Progenitor cell of endocrine pancreas (in vitro differentiated cells): Measurements from ENCODE around the gene NUDT6. TPM values are rescaled to one million over a fixed set of nuclear protein-coding genes. Genes with fewer than 3 reads are reported as not detected.

Experiments
- DNase-seq: peaks from one replicate; pipeline ENCODE4 v3.0.0; 2021; ENCODE audit warnings: low spot score; ENCODE audit not compliant: unreplicated experiment
- H3K27ac Mint-ChIP-seq: 2 replicates; pipeline ENCODE4 v1.8.0; 2021; ENCODE audit warnings: mild to moderate bottlenecking, moderate library complexity, mixed read lengths
- H3K27me3 Mint-ChIP-seq: 2 replicates; pipeline ENCODE4 v1.8.0; 2021; ENCODE audit warnings: mixed read lengths
- H3K36me3 Mint-ChIP-seq: 2 replicates; pipeline ENCODE4 v1.8.0; 2022; ENCODE audit warnings: mixed read lengths; ENCODE audit not compliant: insufficient read depth
- H3K4me1 Mint-ChIP-seq: 2 replicates; pipeline ENCODE4 v1.8.0; 2021; ENCODE audit warnings: low read depth, mixed read lengths
- H3K4me3 Mint-ChIP-seq: 2 replicates; pipeline ENCODE4 v1.8.0; 2021; ENCODE audit warnings: low read depth, mild to moderate bottlenecking, moderate library complexity, mixed read lengths
- H3K9me3 Mint-ChIP-seq: 2 replicates; pipeline ENCODE4 v1.8.0; 2021; ENCODE audit warnings: low read depth, mixed read lengths
- CTCF ChIP-seq: fragments of 200-600 bp; sonication (generic); IDR thresholded peaks from one replicate; pipeline ENCODE4 v1.5.0; 2021; ENCODE audit warnings: antibody characterized with exemption, mild to moderate bottlenecking; ENCODE audit not compliant: unreplicated experiment
- total RNA-seq: library from RNA; stranded (reverse); gene quantifications from 2 replicates; pipeline ENCODE4 v1.2.1, GENCODE V29; 2021

NUDT6 gene
- total RNA-seq, 1 donor from 2014 or later: 8.6 TPM

DNA sequence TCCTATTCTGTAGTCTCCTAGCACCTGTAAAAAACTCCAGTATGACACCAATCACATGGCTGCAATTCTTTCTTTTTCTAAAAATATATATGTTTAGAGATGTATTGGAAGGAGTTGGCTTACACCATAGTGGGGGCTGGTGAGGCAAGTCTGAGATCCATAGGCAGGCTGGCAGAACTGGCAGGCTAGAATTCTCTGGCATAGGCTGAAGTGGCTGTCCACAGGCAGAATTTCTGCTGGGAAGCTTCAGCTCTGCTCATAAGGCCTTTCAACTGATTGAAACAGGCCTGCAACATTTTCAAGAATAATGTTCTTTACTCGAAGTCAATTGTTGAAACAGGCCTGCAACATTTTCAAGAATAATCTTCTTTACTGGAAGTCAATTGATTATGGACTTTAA lies 58.8 kb downstream of the NUDT6 start:
- H3K36me3 Mint-ChIP-seq: no peaks in the 10 kb centered on the region
- no peaks in the 10 kb centered on the region for H3K27me3 Mint-ChIP-seq

GRCh38 chr4:122861172-122861943 lies 61.0 kb downstream of the NUDT6 start:
- Mint-ChIP-seq H3K27me3 (no peaks in the 10 kb centered on the region), H3K4me3 (no peak overlapping the region), H3K9me3 (no peaks in the 10 kb centered on the region), H3K4me1 (no peaks in the 10 kb centered on the region), H3K27ac (no peak overlapping the region), H3K36me3 (no peaks in the 10 kb centered on the region)
- no peak for DNase-seq
- TF ChIP-seq CTCF: no peak

More for the DNA sequence above, 58.8 kb downstream of the NUDT6 start:
- Mint-ChIP-seq H3K9me3 (peaks cover 8% of the 10 kb centered on the region), H3K27ac (no peak overlapping the region), H3K4me1 (no peaks in the 10 kb centered on the region), H3K4me3 (no peak overlapping the region)
- no peak for DNase-seq
- TF ChIP-seq CTCF: no peak

DNA sequence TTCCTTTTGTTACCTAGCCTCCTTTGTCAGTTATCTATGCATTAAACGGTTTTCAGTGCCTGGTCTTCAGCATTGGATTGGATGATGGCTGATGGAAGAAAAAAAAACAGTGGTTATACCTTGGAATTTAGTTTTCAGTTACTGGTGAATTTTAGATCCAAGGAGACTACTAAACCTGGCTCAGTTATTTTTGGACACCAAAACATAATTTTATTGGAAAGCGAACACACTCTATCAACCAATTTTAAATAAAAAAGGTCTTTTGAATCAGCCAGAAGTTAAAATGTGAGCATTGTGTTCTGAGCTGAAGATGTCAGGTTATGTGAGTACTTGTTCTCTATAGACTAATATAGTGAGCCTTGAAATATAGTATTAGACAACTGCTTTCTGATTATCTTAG lies 63.7 kb downstream of the NUDT6 start:
- H3K4me1 Mint-ChIP-seq: peaks cover 10% of the 10 kb centered on the region
- H3K36me3 Mint-ChIP-seq: no peaks in the 10 kb centered on the region
- no peak for DNase-seq
- H3K27me3 Mint-ChIP-seq: no peaks in the 10 kb centered on the region
- H3K27ac Mint-ChIP-seq: no peak overlapping the region
- no peaks in the 10 kb centered on the region for H3K9me3 Mint-ChIP-seq
- no peak for TF ChIP-seq CTCF
- no peak overlapping the region for H3K4me3 Mint-ChIP-seq

GRCh38 chr4:122857160-122857559 lies 65.2 kb downstream of the NUDT6 start:
- no peaks in the 10 kb centered on the region for H3K27me3 Mint-ChIP-seq
- no peak overlapping the region for H3K4me3 Mint-ChIP-seq
- H3K27ac Mint-ChIP-seq: no peak overlapping the region
- H3K4me1 Mint-ChIP-seq: peaks cover 11% of the 10 kb centered on the region
- DNase-seq: no peak
- H3K36me3 Mint-ChIP-seq: no peaks in the 10 kb centered on the region
- H3K9me3 Mint-ChIP-seq: no peaks in the 10 kb centered on the region
- TF ChIP-seq CTCF: no peak

- no peaks in the 10 kb centered on the region for H3K36me3 Mint-ChIP-seq
- no peak for TF ChIP-seq CTCF
- no peaks in the 10 kb centered on the region for H3K27me3 Mint-ChIP-seq
- peaks cover 11% of the 10 kb centered on the region for H3K4me1 Mint-ChIP-seq
- DNase-seq: no peak
- H3K27ac Mint-ChIP-seq: no peak overlapping the region
- no peak overlapping the region for H3K4me3 Mint-ChIP-seq
- H3K9me3 Mint-ChIP-seq: no peaks in the 10 kb centered on the region
Measured at GRCh38 chr4:122855353-122855890, 67.0 kb downstream of the NUDT6 start.
